ENCODE measurements around the gene CCL8.
"Not testable (repeated sequence)": the region's sequence is repeated elsewhere in the genome, so short reads cannot be mapped to it uniquely, and the experiment has no call there.

Gene CCL8

GRCh38 chr17:34318474-34318873 is 761 bp upstream of the CCL8 start:
- no peak for DNase-seq

- DNase-seq: no peak
These were observed 2.7 kb downstream of the CCL8 start for GRCh38 chr17:34321964-34322363.

GRCh38 chr17:34327580-34327979 is 8.3 kb downstream of the CCL8 start:
- not testable (repeated sequence) for DNase-seq

GRCh38 chr17:34337701-34338100 is 18.5 kb downstream of the CCL8 start:
- DNase-seq: no peak

GRCh38 chr17:34339138-34339770 is 20.0 kb downstream of the CCL8 start:
- no peak for DNase-seq

GRCh38 chr17:34341916-34342315 is 22.7 kb downstream of the CCL8 start:
- DNase-seq: no peak

GRCh38 chr17:34347063-34347462 is 27.8 kb downstream of the CCL8 start:
- no peak for DNase-seq

- no peak for DNase-seq
These were observed 30.5 kb downstream of the CCL8 start for GRCh38 chr17:34349751-34350150.

GRCh38 chr17:34351096-34351495 is 31.9 kb downstream of the CCL8 start:
- DNase-seq: no peak

- no peak for DNase-seq
These were observed 33.0 kb downstream of the CCL8 start for GRCh38 chr17:34352191-34352590.

GRCh38 chr17:34354637-34355036 is 35.4 kb downstream of the CCL8 start:
- DNase-seq: no peak

GRCh38 chr17:34356194-34356593 is 37.0 kb downstream of the CCL8 start, which contains the start of gene CCL13:
Gene CCL13, plus strand, starts transcription at chr17:34356480. Its CDS starts 47 bp downstream, at chr17:34356527.
- DNase-seq: no peak

- no peak for DNase-seq
These were observed 38.2 kb downstream of the CCL8 start for GRCh38 chr17:34357398-34357797.

GRCh38 chr17:34358631-34359030 is 39.4 kb downstream of the CCL8 start:
- DNase-seq: no peak

GRCh38 chr17:34360601-34361270 is 41.5 kb downstream of the CCL8 start:
- DNase-seq: no peak

GRCh38 chr17:34361478-34362061 is 42.3 kb downstream of the CCL8 start:
- DNase-seq: peak; percentile 93

- DNase-seq: no peak
These were observed 44.0 kb downstream of the CCL8 start, which contains the start of gene CCL1 for GRCh38 chr17:34363183-34363661. Gene CCL1, minus strand, starts transcription at chr17:34363233. Its CDS starts 72 bp downstream, at chr17:34363161.

GRCh38 chr17:34364751-34365150 is 45.5 kb downstream of the CCL8 start:
- DNase-seq: no peak

- DNase-seq: no peak
These were observed 46.1 kb downstream of the CCL8 start for GRCh38 chr17:34365340-34365739.

GRCh38 chr17:34366010-34366409 is 46.8 kb downstream of the CCL8 start:
- DNase-seq: no peak

GRCh38 chr17:34366529-34367107 is 47.4 kb downstream of the CCL8 start:
- DNase-seq: no peak

- DNase-seq: no peak
These were observed 48.4 kb downstream of the CCL8 start for GRCh38 chr17:34367486-34368195.
